DOHH2 (cell line): Measurements from ENCODE around the gene LDLRAD4.

Experiments used
- H3F3A ChIP-seq: fragments of 200-600 bp; sonication (generic), shearing (Covaris generic); 2 replicates; pipeline ENCODE4 v1.6.0; 2016; ENCODE audit warnings: antibody characterized with exemption, mild to moderate bottlenecking; ENCODE audit not compliant: control insufficient read depth, insufficient read depth
- H3K27ac ChIP-seq: fragments of 200-600 bp; sonication (generic); 2 replicates; pipeline ENCODE4 v1.5.1; 2014; ENCODE audit warnings: low read depth, mild to moderate bottlenecking, low read length, moderate library complexity
- H3K27me3 ChIP-seq: fragments of 200-600 bp; sonication (generic); 2 replicates; pipeline ENCODE4 v1.6.1; 2014; ENCODE audit warnings: mild to moderate bottlenecking, low read length, mixed read lengths; ENCODE audit not compliant: control insufficient read depth
- H3K36me3 ChIP-seq: fragments of 200-600 bp; sonication (generic); 2 replicates; pipeline ENCODE4 v1.6.1; 2014; ENCODE audit warnings: mild to moderate bottlenecking, low read length, moderate library complexity, mixed read lengths; ENCODE audit not compliant: control insufficient read depth
- H3K4me1 ChIP-seq: fragments of 200-600 bp; sonication (generic); 2 replicates; pipeline ENCODE4 v1.6.1; 2014; ENCODE audit warnings: mild to moderate bottlenecking, low read length, mixed read lengths; ENCODE audit not compliant: control insufficient read depth
- H3K4me2 ChIP-seq: fragments of 200-600 bp; sonication (generic); 2 replicates; pipeline ENCODE4 v1.6.0; 2014; ENCODE audit warnings: mild to moderate bottlenecking, low read length, moderate library complexity
- H3K4me3 ChIP-seq: fragments of 200-600 bp; sonication (generic); 2 replicates; pipeline ENCODE4 v1.5.1; 2014; ENCODE audit warnings: mild to moderate bottlenecking, low read length, mixed read lengths
- H3K79me2 ChIP-seq: fragments of 200-600 bp; sonication (generic); 2 replicates; pipeline ENCODE4 v1.6.1; 2014; ENCODE audit warnings: mild to moderate bottlenecking, low read length, mixed read lengths; ENCODE audit not compliant: control insufficient read depth
- H3K9me2 ChIP-seq: fragments of 200-600 bp; sonication (generic); replicated peaks from 2 replicates; pipeline ENCODE4 v1.6.1; 2014; ENCODE audit warnings: mild to moderate bottlenecking, low read length, mixed read lengths; ENCODE audit not compliant: control insufficient read depth
- H3K9me3 ChIP-seq: fragments of 200-600 bp; sonication (generic); 2 replicates; pipeline ENCODE4 v1.6.1; 2014; ENCODE audit warnings: antibody characterized with exemption, low read length, mixed read lengths; ENCODE audit not compliant: control insufficient read depth, insufficient read depth
- H4K20me1 ChIP-seq: fragments of 200-600 bp; sonication (generic); 2 replicates; pipeline ENCODE4 v1.6.0; 2014; ENCODE audit warnings: low read depth, mild to moderate bottlenecking, antibody characterized with exemption, low read length, moderate library complexity; ENCODE audit not compliant: control insufficient read depth, insufficient read depth
- CTCF ChIP-seq: fragments of 200-600 bp; sonication (generic); IDR thresholded peaks from one replicate; pipeline ENCODE4 v1.5.1; 2014; ENCODE audit warnings: antibody characterized with exemption, mild to moderate bottlenecking, low read depth, low read length; ENCODE audit not compliant: poor library complexity, severe bottlenecking
- EZH2phosphoT487 ChIP-seq: fragments of 200-600 bp; sonication (generic); IDR thresholded peaks from 2 replicates; pipeline ENCODE4 v1.6.1; 2017; ENCODE audit warnings: borderline replicate concordance, mild to moderate bottlenecking, antibody characterized with exemption, low read length, moderate library complexity, mixed read lengths

Gene LDLRAD4

DNA sequence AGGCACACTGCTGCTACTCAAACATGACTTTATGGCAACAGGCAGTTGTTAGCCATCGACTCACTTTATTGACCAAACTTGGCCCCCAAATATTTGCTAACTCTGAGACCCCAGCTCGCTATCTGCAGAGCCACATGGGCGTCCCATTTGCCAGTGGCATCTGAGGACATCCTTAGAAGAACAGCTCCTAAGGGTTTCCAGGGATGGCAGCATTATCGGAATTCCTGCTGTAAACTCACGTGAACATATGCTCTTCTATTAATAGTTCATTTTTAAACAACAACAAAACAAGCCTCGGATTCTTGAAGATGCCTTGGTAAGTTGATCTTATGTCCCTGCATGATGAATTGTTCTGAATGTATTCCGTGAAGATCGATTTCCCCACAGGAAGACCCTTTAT lies 181.0 kb downstream of the LDLRAD4 start:
- Histone ChIP-seq H3K9me3 (no peaks in the 10 kb centered on the region), H3F3A (no peaks in the 10 kb centered on the region), H3K27me3 (0 out of 2 replicates have a peak, but pooled peaks cover 3% of the 10 kb centered on the region), H3K4me1 (no peaks in the 10 kb centered on the region), H3K36me3 (no peaks in the 10 kb centered on the region), H3K4me2 (no peak overlapping the region), H3K79me2 (no peaks in the 10 kb centered on the region), H3K9me2 (no peaks in the 10 kb centered on the region), H3K4me3 (no peak overlapping the region), H3K27ac (no peak overlapping the region), H4K20me1 (no peaks in the 10 kb centered on the region)
- TF ChIP-seq EZH2phosphoT487, result no peak
- no peak for TF ChIP-seq CTCF

DNA sequence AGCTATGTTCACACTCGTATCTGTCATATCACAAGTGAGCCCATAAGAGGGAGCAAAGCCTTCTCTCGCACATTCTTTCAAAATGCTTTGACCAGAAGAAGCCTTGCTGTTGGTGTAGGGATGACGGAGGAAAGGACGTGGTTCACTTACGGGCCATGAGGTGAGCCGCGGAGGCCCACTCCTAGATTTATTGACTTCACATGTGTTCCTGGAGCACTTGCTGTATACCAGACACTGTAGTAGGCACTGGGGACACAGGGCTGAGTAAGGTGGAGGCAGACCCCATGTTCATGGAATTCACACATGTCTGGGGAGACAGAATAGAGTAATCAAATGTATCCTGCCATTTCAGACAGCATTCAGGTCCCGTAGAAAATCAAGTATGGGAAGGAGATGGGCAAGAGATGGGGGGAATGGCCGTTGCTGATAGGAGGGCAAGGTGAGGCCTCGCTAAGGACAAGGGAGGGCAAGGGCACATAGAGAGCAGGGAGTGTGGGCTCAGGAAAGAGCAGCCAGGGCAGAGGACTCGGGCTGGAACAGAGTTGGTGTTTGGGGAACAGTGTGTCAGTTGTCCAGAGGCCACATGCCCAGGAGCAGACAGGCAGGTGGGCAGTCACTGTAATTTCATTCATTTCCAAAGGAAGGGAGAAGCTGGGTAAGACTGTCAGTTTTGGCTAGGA lies 182.2 kb downstream of the LDLRAD4 start:
- Histone ChIP-seq H3K27ac (no peak overlapping the region), H3K4me2 (no peak overlapping the region), H3K4me3 (no peak overlapping the region), H3K4me1 (no peaks in the 10 kb centered on the region), H3K9me2 (no peaks in the 10 kb centered on the region), H3K9me3 (no peaks in the 10 kb centered on the region), H4K20me1 (no peaks in the 10 kb centered on the region), H3K27me3 (no peaks in the 10 kb centered on the region), H3K79me2 (no peaks in the 10 kb centered on the region), H3F3A (no peaks in the 10 kb centered on the region), H3K36me3 (no peaks in the 10 kb centered on the region)
- no peak for TF ChIP-seq CTCF
- no peak for TF ChIP-seq EZH2phosphoT487

DNA sequence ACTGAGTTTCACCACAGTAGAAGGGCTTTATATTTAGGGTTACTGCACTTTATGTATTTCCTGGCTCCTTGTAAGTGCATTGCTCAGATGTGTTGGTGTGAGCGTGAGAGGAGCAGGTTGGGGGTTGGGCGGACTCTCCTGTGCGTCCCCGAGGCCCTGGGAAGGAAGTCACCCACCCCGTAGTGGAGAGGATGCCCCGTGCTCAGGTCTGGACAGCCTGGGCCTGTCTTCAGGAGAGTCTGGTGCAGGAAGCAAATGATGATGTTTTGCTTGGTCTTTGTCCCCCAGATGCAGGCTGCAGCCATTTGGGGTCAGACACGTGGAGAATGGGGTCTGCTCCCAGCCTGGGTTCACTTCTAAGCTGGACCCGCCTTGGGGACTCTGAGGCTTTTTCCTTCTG lies 182.8 kb downstream of the LDLRAD4 start:
- Histone ChIP-seq H3F3A (no peaks in the 10 kb centered on the region), H4K20me1 (no peaks in the 10 kb centered on the region), H3K27ac (no peak overlapping the region), H3K79me2 (no peaks in the 10 kb centered on the region), H3K36me3 (no peaks in the 10 kb centered on the region), H3K4me1 (no peaks in the 10 kb centered on the region), H3K4me3 (no peak overlapping the region), H3K9me2 (no peaks in the 10 kb centered on the region), H3K4me2 (no peak overlapping the region), H3K27me3 (no peaks in the 10 kb centered on the region), H3K9me3 (no peaks in the 10 kb centered on the region)
- TF ChIP-seq CTCF (no peak), EZH2phosphoT487 (no peak)
